GM19025 (cell line): ENCODE data around the gene VIPR2.
"Not testable (repeated sequence)": the region's sequence is repeated elsewhere in the genome, so short reads cannot be mapped to it uniquely, and the experiment has no call there.

ENCODE experiments used
- ATAC-seq: cut with Tn5 transposase; IDR thresholded peaks from one replicate; pipeline ENCODE4 v1.9.1; 2021; ENCODE audit warnings: mild to moderate bottlenecking, low read depth, moderate library complexity; ENCODE audit not compliant: unreplicated experiment

Gene VIPR2

GRCh38 chr7:159144758-159145489 lies at the start of gene VIPR2:
Gene VIPR2 (minus strand): TSS chr7:159144867. CDS start chr7:159144771, 96 bp downstream.
- no peak for ATAC-seq

GRCh38 chr7:159193543-159194090 lies 49.0 kb upstream of the VIPR2 start:
- ATAC-seq = no peak

- ATAC-seq = no peak
Measured at GRCh38 chr7:159192725-159193453, 48.2 kb upstream of the VIPR2 start.

- ATAC-seq = no peak
Measured at GRCh38 chr7:159192013-159192412, 47.3 kb upstream of the VIPR2 start.

- ATAC-seq = no peak
Measured at GRCh38 chr7:159191236-159191635, 46.6 kb upstream of the VIPR2 start.

GRCh38 chr7:159188011-159188410 lies 43.3 kb upstream of the VIPR2 start:
- ATAC-seq = no peak

GRCh38 chr7:159179241-159179640 lies 34.6 kb upstream of the VIPR2 start:
- ATAC-seq = no peak

GRCh38 chr7:159177284-159177953 lies 32.8 kb upstream of the VIPR2 start:
- no peak for ATAC-seq

GRCh38 chr7:159175792-159176191 lies 31.1 kb upstream of the VIPR2 start:
- no peak for ATAC-seq

- not testable (repeated sequence) for ATAC-seq
Measured at GRCh38 chr7:159175100-159175499, 30.4 kb upstream of the VIPR2 start.

- no peak for ATAC-seq
Measured at GRCh38 chr7:159172400-159172799, 27.7 kb upstream of the VIPR2 start.

- no peak for ATAC-seq
Measured at GRCh38 chr7:159169391-159169790, 24.7 kb upstream of the VIPR2 start.

- no peak for ATAC-seq
Measured at GRCh38 chr7:159167139-159167538, 22.5 kb upstream of the VIPR2 start.

- ATAC-seq = no peak
Measured at GRCh38 chr7:159166530-159166929, 21.9 kb upstream of the VIPR2 start.

- no peak for ATAC-seq
Measured at GRCh38 chr7:159165352-159165751, 20.7 kb upstream of the VIPR2 start.

GRCh38 chr7:159163703-159164301 lies 19.1 kb upstream of the VIPR2 start:
- not testable (repeated sequence) for ATAC-seq

GRCh38 chr7:159162050-159162626 lies 17.5 kb upstream of the VIPR2 start:
- not testable (repeated sequence) for ATAC-seq

GRCh38 chr7:159160450-159160849 lies 15.8 kb upstream of the VIPR2 start:
- no peak for ATAC-seq

- ATAC-seq = no peak
Measured at GRCh38 chr7:159159731-159160130, 15.1 kb upstream of the VIPR2 start.

GRCh38 chr7:159158888-159159405 lies 14.3 kb upstream of the VIPR2 start:
- no peak for ATAC-seq
